K562 (cell line): ENCODE measurements around the gene ABHD5. TPM values are rescaled to one million over a fixed set of nuclear protein-coding genes. Genes with fewer than 3 reads are reported as not detected.

Source experiments
- ATF2 ChIP-seq: sonication (generic); formaldehyde crosslinking; IDR thresholded peaks from 2 replicates; pipeline ENCODE4 v1.8.1; 2022; ENCODE audit warnings: missing genetic modification reagents
- ATF4 ChIP-seq: fragments of 450-650 bp; formaldehyde crosslinking; IDR thresholded peaks from 2 replicates; pipeline ENCODE4 v1.4.0; 2022; ENCODE audit warnings: mild to moderate bottlenecking, moderate library complexity
- E2F3 ChIP-seq: fragments of 250-450 bp; sonication (Bioruptor Pico); IDR thresholded peaks from 2 replicates; pipeline ENCODE4 v1.4.0; 2020; ENCODE audit warnings: mild to moderate bottlenecking
- HDAC2 ChIP-seq: fragments of 450-650 bp; IDR thresholded peaks from 2 replicates; pipeline ENCODE4 v1.6.1; 2016; ENCODE audit warnings: mild to moderate bottlenecking
- HIVEP1 ChIP-seq: fragments of 250-450 bp; sonication (Bioruptor Pico); IDR thresholded peaks from 2 replicates; pipeline ENCODE4 v1.4.0; 2020; ENCODE audit warnings: mild to moderate bottlenecking
- HMGN3 ChIP-seq: IDR thresholded peaks from 2 replicates; pipeline ENCODE4 v1.6.1; 2011; ENCODE audit warnings: borderline replicate concordance, low read depth, mild to moderate bottlenecking, mixed read lengths, low read length; ENCODE audit not compliant: insufficient read length; ENCODE audit errors: extremely low read depth
- KLF1 ChIP-seq: fragments of 450-650 bp; IDR thresholded peaks from 2 replicates; pipeline ENCODE4 v1.6.1; 2016; ENCODE audit warnings: missing genetic modification characterization, missing compliant biosample characterization
- SMAD4 ChIP-seq: fragments of 250-450 bp; sonication (Bioruptor Pico); conservative IDR thresholded peaks from 2 replicates; pipeline ENCODE4 v1.8.0; 2021; ENCODE audit warnings: inconsistent platforms, mild to moderate bottlenecking, moderate library complexity
- ZBTB11 ChIP-seq, 3 experiments: fragments of 200-800 bp in 1 of 3; fragments of 250-450 bp in 1 of 3; fragments of 450-650 bp in 1 of 3; sonication (Bioruptor Pico) in 1 of 3; sonication (Bioruptor generic) in 1 of 3; formaldehyde crosslinking in 1 of 3; IDR thresholded peaks; 2 replicates each; pipeline versions ENCODE4 v1.6.1 to v1.8.0; 2016 to 2022; ENCODE audit warnings: mild to moderate bottlenecking in 2 of 3, missing genetic modification characterization in 2 of 3, missing compliant biosample characterization in 1 of 3, moderate library complexity in 1 of 3
- ZBTB7A ChIP-seq: IDR thresholded peaks from 2 replicates; pipeline ENCODE4 v1.6.1; 2011; ENCODE audit warnings: low read depth, mild to moderate bottlenecking, low read length, moderate library complexity, borderline replicate concordance; ENCODE audit not compliant: control insufficient read depth
- ZFPM2 ChIP-seq: fragments of 250-450 bp; sonication (Bioruptor Pico); IDR thresholded peaks from 2 replicates; pipeline ENCODE4 v1.5.1; 2022; ENCODE audit warnings: mild to moderate bottlenecking
- ZNF165 ChIP-seq: fragments of 250-450 bp; sonication (Bioruptor Pico); IDR thresholded peaks from 2 replicates; pipeline ENCODE4 v1.4.0; 2020; ENCODE audit warnings: borderline replicate concordance
- ZNF175 ChIP-seq: fragments of 200-800 bp; sonication (Bioruptor generic); IDR thresholded peaks from 2 replicates; pipeline ENCODE4 v1.6.1; 2016; ENCODE audit warnings: low read depth, mild to moderate bottlenecking, missing genetic modification characterization, missing compliant biosample characterization
- ZNF316 ChIP-seq: fragments of 450-650 bp; IDR thresholded peaks from 2 replicates; pipeline ENCODE4 v1.6.1; 2016
- ZNF41 ChIP-seq: fragments of 250-450 bp; sonication (Bioruptor Pico); conservative IDR thresholded peaks from 2 replicates; pipeline ENCODE4 v1.4.0; 2020; ENCODE audit warnings: mild to moderate bottlenecking
- ZNF592 ChIP-seq: fragments of 450-650 bp; IDR thresholded peaks from 2 replicates; pipeline ENCODE4 v1.6.1; 2017; ENCODE audit warnings: antibody characterized with exemption, mild to moderate bottlenecking
- polyA plus RNA-seq, 8 experiments: library from polyadenylated mRNA; depleted of rRNA in 4 of 8; stranded (reverse) in 5 of 8; unstranded in 3 of 8; fragments of >200 nt; fragmentation: Nextera tagmentation in 2 of 8; fragmentation: Illumina TruSeq in 1 of 8; extraction: Ambion mirVana in 2 of 8; extraction: Trizol in 1 of 8; gene quantifications; 2 replicates each; pipeline versions ENCODE4 v1.2.1 to v1.2.3, GENCODE V29; 2011 to 2014; ENCODE audit warnings: inconsistent platforms in 1 of 8, missing spikeins in 1 of 8
- total RNA-seq, 7 experiments: library from RNA; depleted of rRNA in 6 of 7; stranded (reverse); fragments of >200 nt in 6 of 7; fragmentation: Illumina TruSeq in 2 of 7; extraction: Trizol in 2 of 7; gene quantifications; 2 replicates each; pipeline versions ENCODE4 v1.2.1 to v1.2.3, GENCODE V29; 2011 to 2021; ENCODE audit warnings: low replicate concordance in 1 of 7

The ABHD5 gene
- total and polyA plus RNA-seq, 9 of the 15 experiments (the other 6 are each of a cell fraction or from before 2014, with no cell fraction given): 27.8 to 61.7 (median 39.9) TPM

GRCh38 chr3:43773273-43774094, 82.7 kb downstream of the ABHD5 start (continued):
- TF ChIP-seq ZNF592 (peak; percentile 99), E2F3 (CRISPR knock-in tag) (0 out of 2 replicates have a peak, but pooled peaks have one; percentile 33), HDAC2 (peak; percentile 60; the same call in 1 of the 2 replicates), HIVEP1 (peak; percentile 56; the same call in 1 of the 2 replicates), ZFPM2 (CRISPR knock-in tag) (0 out of 2 replicates have a peak, but pooled peaks have one; percentile 29), ZBTB7A (no peak), ATF4 (0 out of 2 replicates have a peak, but pooled peaks have one; percentile 44), ZNF41 (CRISPR knock-in tag) (0 out of 2 replicates have a peak, but pooled peaks have one; percentile 27), SMAD4 (CRISPR knock-in tag) (peak; percentile 71), ZNF165 (no peak), ZBTB11 (CRISPR knock-in tag; IDR thresholded peaks at IDR 0.05) (peak in 1 of 3 experiments; percentile 18; a peak in 1 of 6 replicates), HMGN3 (no peak), KLF1 (tag) (no peak), ZNF175 (peak; percentile 86; the same call in 1 of the 2 replicates), ATF2 (CRISPR knock-in tag) (no peak), ZNF316 (peak; percentile 97)
